Left renal pelvis (tissue), 4 donors: ENCODE measurements around the gene PLXNA1. TPM values are rescaled to one million over a fixed set of nuclear protein-coding genes. Genes with fewer than 3 reads are reported as not detected.
A peak's percentile ranks its signal among the peaks of the same experiment; 100 is the strongest.

Source experiments
- DNase-seq, 4 donors: peaks; one replicate each; pipeline ENCODE4 v3.0.0-alpha.2; 2013; ENCODE audit warnings: low read depth in 4 of 4, low spot score in 3 of 4
- polyA plus RNA-seq, 4 donors: library from polyadenylated mRNA; unstranded; fragments of 120-200 nt; gene quantifications; one replicate each; pipeline ENCODE4 v1.2.1, GENCODE V29; 2013; ENCODE audit not compliant: insufficient read length in 4 of 4

PLXNA1 gene
- 10 to 100 TPM; 27.4 to 36.6 (median 28.1) TPM for polyA plus RNA-seq

- peak in 1 of 4 donors; percentile 29 for DNase-seq
Observed at GRCh38 chr3:126982471-126983175, at the start of gene PLXNA1. PLXNA1 (plus strand) TSS chr3:126983115; CDS start chr3:126988594, 5,479 bp downstream.

- peak in 1 of 4 donors; percentile 45 for DNase-seq
Observed at GRCh38 chr3:126934031-126934531, 48.8 kb upstream of the PLXNA1 start.

GRCh38 chr3:126934991-126935390 lies 47.9 kb upstream of the PLXNA1 start:
- DNase-seq: no peak

- no peak for DNase-seq
Observed at GRCh38 chr3:126935756-126936509, 47.0 kb upstream of the PLXNA1 start.

DNA sequence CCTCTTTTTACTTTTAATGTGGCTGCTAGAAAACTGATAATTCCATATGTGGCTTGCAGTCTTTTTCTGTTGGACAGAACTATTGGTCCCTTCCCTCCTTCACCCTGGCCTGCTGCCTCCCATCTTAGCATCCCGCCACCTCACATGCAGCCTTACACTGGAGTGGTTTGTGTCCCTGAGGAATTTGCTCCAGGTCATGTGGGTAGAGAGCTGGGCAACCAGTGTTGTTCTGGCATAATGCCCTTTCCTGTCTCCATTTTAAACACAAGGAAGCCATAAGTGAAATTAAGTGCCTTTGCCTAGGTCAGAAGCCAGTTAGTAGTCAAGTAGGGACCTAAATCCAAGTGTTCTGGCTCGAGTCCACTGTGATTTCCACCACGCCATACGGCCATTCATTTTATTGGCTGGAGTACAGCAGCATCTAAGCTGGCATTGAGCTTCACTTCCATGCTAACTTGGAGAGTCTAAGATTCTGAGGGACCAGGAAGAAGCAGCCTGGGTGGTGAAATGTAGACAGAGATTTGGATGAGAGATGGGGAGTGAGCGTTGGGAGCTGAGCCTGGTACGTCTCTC lies 46.0 kb upstream of the PLXNA1 start:
- no peak for DNase-seq

DNA sequence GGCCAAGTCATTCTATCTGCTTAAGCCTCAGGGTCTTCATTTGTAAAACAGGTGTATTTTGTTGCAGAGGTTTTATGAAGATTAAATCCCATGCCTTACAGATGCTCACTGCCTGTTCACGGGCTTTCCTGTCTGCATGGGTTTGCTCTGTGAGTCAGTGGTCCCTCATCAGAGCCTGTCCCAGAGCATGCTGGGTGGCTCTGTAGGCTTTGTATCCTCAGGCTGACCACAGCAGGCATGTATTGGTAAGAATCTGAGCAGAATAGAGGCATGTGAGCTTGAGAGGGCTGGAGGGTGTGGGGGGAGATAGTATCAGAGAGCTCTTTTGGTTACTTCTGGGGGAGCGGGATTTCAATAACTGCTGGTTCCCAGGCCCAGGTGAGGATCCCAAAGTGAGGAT lies 45.4 kb upstream of the PLXNA1 start:
- DNase-seq: no peak

- no peak for DNase-seq
Observed at GRCh38 chr3:126937973-126938372, 44.9 kb upstream of the PLXNA1 start.

DNA sequence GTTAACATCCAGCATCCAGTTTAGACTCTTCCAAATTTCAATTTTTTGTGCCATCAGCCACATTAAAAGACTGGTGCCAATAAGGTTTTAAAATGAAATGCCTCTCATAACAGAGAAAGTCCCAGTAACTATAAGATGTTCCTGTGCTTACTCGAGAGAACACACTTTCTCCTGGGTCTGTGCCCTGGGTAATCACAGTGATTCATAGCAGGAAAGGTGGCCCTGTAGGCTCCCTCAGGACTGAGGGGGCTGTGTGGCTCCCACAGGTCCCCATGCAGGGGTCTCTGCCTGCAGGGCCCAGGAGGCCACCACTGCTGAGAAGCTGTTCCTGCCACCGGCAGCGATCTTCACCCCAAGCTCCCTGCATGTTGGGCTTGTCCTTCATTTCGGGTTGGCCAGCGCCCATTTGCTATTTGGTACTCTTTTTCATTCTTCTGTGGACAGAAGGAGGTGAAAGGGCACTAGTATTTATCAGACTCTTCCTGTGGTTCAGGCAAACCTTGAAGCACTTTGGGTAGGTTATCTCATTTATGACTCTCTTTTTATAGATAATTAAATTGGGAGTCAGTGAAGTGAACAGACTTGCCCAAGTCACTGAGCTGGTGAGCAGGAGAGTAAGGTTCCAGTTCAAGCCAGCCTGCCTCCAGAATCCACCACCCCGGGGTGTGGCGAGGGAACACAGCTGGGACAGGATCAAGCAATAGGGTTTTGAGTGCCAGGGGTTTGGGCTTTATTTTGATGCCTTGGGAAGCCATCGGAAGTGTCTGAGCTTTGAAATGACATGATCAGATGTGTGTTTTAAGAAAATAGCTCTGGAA lies 44.2 kb upstream of the PLXNA1 start:
- no peak for DNase-seq

DNA sequence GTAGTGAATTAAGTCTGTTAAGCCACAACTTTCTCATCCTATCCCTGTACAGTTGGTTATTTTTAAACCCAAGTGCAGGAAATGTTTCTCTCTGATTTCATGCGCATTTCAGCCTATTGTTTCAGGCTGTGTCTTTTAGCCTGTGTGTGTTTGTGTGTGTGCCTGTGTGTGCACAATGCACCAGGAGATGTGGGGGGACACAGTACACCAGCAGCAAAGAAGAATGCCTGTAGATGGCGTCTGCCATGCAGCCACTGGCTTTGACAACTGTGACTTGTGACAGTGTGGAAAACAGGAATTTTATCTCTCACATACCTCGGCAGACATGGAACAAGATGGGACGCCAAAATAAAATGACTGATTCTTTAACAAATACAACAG lies 43.6 kb upstream of the PLXNA1 start:
- no peak for DNase-seq

GRCh38 chr3:126939733-126940132 lies 43.2 kb upstream of the PLXNA1 start:
- DNase-seq: no peak

- no peak for DNase-seq
Observed at GRCh38 chr3:126941721-126942270, 41.1 kb upstream of the PLXNA1 start.

DNA sequence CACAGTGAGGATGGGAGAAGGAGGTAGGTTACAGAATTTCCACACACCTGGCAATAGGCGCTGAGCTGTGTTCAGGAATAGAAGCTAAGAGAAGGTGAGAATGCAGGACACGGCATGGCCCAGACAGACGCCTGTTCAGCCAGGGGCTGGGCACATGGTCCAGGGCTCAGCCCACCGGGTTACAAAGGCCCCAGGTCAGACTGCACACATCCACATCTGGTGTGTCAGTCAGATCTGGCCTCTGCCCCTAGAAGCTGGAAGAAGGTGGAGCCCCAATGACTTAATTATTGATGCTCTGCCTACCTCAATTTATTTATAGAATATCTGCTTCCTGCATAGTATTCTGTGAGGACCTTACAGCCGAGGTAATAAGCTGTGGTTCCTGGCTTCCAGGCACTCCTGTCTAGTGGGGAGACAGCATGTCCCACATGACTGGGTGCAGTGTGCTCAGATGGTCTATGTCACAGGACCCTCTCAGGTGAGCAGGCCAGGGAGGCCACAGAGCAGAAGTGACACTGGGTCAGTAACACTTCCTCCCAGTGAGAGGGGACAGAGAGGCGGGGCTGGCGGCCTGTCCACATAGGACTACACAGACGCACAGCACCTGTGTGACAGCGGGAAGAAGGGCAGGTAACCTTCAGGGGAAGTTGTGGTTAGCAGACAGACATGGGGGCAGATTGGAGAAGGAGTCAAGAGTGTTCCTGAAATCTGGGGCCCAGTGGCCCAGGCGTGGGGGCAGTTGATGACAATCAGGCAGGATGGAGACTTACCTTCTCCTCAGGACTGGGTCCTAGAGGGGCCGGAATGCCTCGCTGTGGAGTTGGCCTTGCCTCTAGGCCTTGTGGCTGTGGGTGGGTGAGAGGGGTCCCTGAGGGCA lies 38.6 kb upstream of the PLXNA1 start:
- no peak for DNase-seq

- DNase-seq: no peak
Observed at GRCh38 chr3:126945171-126945721, 37.7 kb upstream of the PLXNA1 start.

- no peak for DNase-seq
Observed at GRCh38 chr3:126945891-126946290, 37.0 kb upstream of the PLXNA1 start.

DNA sequence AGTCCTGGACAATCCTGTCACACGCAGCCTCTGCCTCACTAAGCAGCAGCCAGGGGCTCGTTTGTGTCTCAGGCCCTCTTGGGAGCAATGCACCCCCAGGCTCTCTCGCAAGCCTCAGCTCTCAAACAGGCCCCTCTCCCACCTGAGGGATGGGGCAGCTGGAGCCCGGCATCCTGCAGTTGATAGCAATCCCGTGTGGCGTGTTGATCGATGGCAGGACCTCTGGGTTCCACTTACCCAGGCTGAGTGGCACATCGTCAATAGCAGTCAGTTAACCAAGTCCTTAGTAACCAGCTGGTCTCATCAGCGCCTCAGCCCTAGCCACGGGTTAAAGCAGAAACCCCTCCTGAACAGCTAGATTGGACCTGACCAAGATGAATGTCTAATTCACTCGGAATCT lies 36.5 kb upstream of the PLXNA1 start:
- DNase-seq: no peak

GRCh38 chr3:126947429-126947828 lies 35.5 kb upstream of the PLXNA1 start:
- DNase-seq: no peak

GRCh38 chr3:126948980-126949535 lies 33.9 kb upstream of the PLXNA1 start:
- no peak for DNase-seq

GRCh38 chr3:126951561-126951960 lies 31.4 kb upstream of the PLXNA1 start:
- no peak for DNase-seq
